ENCODE results near the gene PTPRA.
A peak's percentile ranks its signal among the peaks of the same experiment; 100 is the strongest.
"Not testable (repeated sequence)": the region's sequence is repeated elsewhere in the genome, so short reads cannot be mapped to it uniquely, and the experiment has no call there.

Gene PTPRA

GRCh38 chr20:2889797-2890196, 16.5 kb downstream of the PTPRA start:
- DNase-seq (ENCODE audit: low spot score) = no peak
- TF ChIP-seq CTCF (IDR thresholded peaks at IDR 0.05; ENCODE audit: extremely low read depth, missing control alignments) = no peak

- DNase-seq (ENCODE audit: low spot score) = no peak
- TF ChIP-seq CTCF (IDR thresholded peaks at IDR 0.05; ENCODE audit: extremely low read depth, missing control alignments) = no peak
Observed at GRCh38 chr20:2890742-2891141, 17.5 kb downstream of the PTPRA start.

GRCh38 chr20:2891343-2891742, 18.1 kb downstream of the PTPRA start:
- TF ChIP-seq CTCF (IDR thresholded peaks at IDR 0.05; ENCODE audit: extremely low read depth, missing control alignments) = no peak
- DNase-seq (ENCODE audit: low spot score) = no peak

DNA sequence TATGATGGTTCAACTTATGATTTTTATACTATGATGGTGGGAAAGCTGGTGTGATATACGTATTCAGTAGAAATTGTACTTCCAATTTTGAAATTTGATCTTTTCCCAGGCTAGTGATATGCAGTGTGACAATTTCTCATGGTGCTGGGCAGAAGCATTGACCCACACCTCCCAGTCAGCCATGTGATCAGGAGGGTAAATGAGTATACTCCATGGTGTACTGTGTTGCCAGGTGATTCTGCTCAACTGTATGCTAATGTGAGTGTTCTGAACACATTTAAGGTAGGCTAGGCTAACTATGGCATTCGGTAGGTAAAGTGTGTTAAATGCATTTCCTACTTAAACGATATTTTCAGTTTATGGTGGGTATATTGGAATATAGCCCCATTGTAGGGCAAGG, 19.1 kb downstream of the PTPRA start:
- no peak for DNase-seq (ENCODE audit: low spot score)
- TF ChIP-seq CTCF (IDR thresholded peaks at IDR 0.05; ENCODE audit: extremely low read depth, missing control alignments) = no peak

DNA sequence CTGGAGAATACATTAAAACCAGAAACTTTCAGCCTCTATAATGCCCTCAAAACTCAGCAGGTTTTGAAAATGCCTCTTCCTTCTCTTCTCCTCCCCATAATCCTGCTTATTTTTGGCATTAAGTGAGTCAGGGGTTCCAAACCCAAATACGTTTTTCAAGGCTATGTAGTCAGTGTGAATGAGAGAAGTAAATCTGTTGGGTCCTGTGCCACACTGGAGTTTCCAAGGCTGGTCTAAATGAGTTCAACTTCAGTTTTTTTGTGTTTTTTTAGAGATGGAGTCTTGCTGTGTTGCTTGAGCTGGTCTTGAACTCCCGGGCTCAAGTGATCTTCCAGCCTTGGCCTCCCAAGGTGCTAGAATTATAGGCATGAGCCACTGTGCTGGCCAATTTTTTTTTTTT, 20.9 kb downstream of the PTPRA start:
- no peak for TF ChIP-seq CTCF (IDR thresholded peaks at IDR 0.05; ENCODE audit: extremely low read depth, missing control alignments)
- no peak for DNase-seq (ENCODE audit: low spot score)

GRCh38 chr20:2895154-2895553, 21.9 kb downstream of the PTPRA start:
- DNase-seq (ENCODE audit: low spot score) = not testable (repeated sequence)

GRCh38 chr20:2899243-2899642, 26.0 kb downstream of the PTPRA start:
- TF ChIP-seq CTCF (IDR thresholded peaks at IDR 0.05; ENCODE audit: extremely low read depth, missing control alignments) = no peak
- peak; percentile 48 for DNase-seq (ENCODE audit: low spot score)

- peak; percentile 35 for DNase-seq (ENCODE audit: low spot score)
- no peak for TF ChIP-seq CTCF (IDR thresholded peaks at IDR 0.05; ENCODE audit: extremely low read depth, missing control alignments)
Observed at GRCh38 chr20:2900845-2901592, 27.7 kb downstream of the PTPRA start.
